CD8-positive, alpha-beta memory T cell (primary cell): ENCODE measurements around the gene SSR4. TPM values are rescaled to one million over a fixed set of nuclear protein-coding genes. Genes with fewer than 3 reads are reported as not detected.

ENCODE experiments used
- CTCF ChIA-PET: fragments of 350-600 bp; sonication (Branson Sonifier 250); formaldehyde crosslinking; loops from one replicate; lab custom pipeline; 2021; ENCODE audit warnings: antibody characterized with exemption; lab: Charles Lee
- POLR2A ChIA-PET: fragments of 350-600 bp; sonication (Branson Sonifier 250); formaldehyde crosslinking; loops from one replicate; lab custom pipeline; 2021; ENCODE audit warnings: antibody characterized with exemption; lab: Charles Lee
- DNase-seq, 5 donors: peaks; one replicate each; pipeline versions ENCODE4 v3.0.0 to v3.0.0-alpha.2; 2020 to 2022; ENCODE audit warnings: mixed read lengths in 1 of 5
- H3K27ac ChIP-seq: one replicate; pipeline ENCODE4 v1.7.0; 2013; ENCODE audit warnings: low read depth, mild to moderate bottlenecking, low read length, moderate library complexity
- H3K27me3 ChIP-seq: 2 replicates; pipeline ENCODE4 v1.7.0; 2013; ENCODE audit warnings: low read length, mild to moderate bottlenecking; ENCODE audit not compliant: insufficient read depth, poor library complexity, severe bottlenecking
- H3K36me3 ChIP-seq: 2 replicates; pipeline ENCODE4 v1.7.0; 2013; ENCODE audit warnings: mild to moderate bottlenecking, low read length, moderate library complexity; ENCODE audit not compliant: insufficient read depth
- H3K4me1 ChIP-seq: 2 replicates; pipeline ENCODE4 v1.7.0; 2013; ENCODE audit warnings: mild to moderate bottlenecking, low read length, moderate library complexity; ENCODE audit not compliant: insufficient read depth
- H3K4me3 ChIP-seq: 2 replicates; pipeline ENCODE4 v1.7.0; 2013; ENCODE audit warnings: mild to moderate bottlenecking, low read length
- H3K9me3 ChIP-seq: 2 replicates; pipeline ENCODE4 v1.7.0; 2013; ENCODE audit warnings: mild to moderate bottlenecking, low read length
- H3K27ac Mint-ChIP-seq, 8 donors: one replicate each; pipeline ENCODE4 v1.8.0; 2020 to 2021; ENCODE audit warnings: mixed read lengths in 8 of 8, mild to moderate bottlenecking in 6 of 8, inconsistent platforms in 3 of 8, moderate library complexity in 3 of 8
- H3K27me3 Mint-ChIP-seq, 2 donors: one replicate each; pipeline ENCODE4 v1.8.0; 2020 to 2021; ENCODE audit warnings: mixed read lengths in 2 of 2, mild to moderate bottlenecking in 1 of 2, moderate library complexity in 1 of 2
- H3K36me3 Mint-ChIP-seq, 3 donors: one replicate each; pipeline ENCODE4 v1.8.0; 2020 to 2021; ENCODE audit warnings: mixed read lengths in 3 of 3, inconsistent platforms in 1 of 3, mild to moderate bottlenecking in 1 of 3
- H3K4me1 Mint-ChIP-seq, 3 donors: one replicate each; pipeline ENCODE4 v1.8.0; 2020 to 2021; ENCODE audit warnings: mixed read lengths in 3 of 3, inconsistent platforms in 1 of 3, mild to moderate bottlenecking in 1 of 3
- H3K4me3 Mint-ChIP-seq, 7 donors: one replicate each; pipeline ENCODE4 v1.8.0; 2020 to 2021; ENCODE audit warnings: mixed read lengths in 7 of 7, mild to moderate bottlenecking in 6 of 7, moderate library complexity in 4 of 7, inconsistent platforms in 2 of 7
- H3K9me3 Mint-ChIP-seq, 5 donors: one replicate each; pipeline ENCODE4 v1.8.0; 2020 to 2022; ENCODE audit warnings: mixed read lengths in 5 of 5, mild to moderate bottlenecking in 3 of 5, moderate library complexity in 2 of 5, inconsistent platforms in 1 of 5
- polyA plus RNA-seq: library from polyadenylated mRNA; unstranded; fragments of 300-500 nt; fragmentation: Illumina TruSeq; gene quantifications from one replicate; pipeline ENCODE4 v1.2.3, GENCODE V29; 2021
- total RNA-seq, 2 experiments: library from RNA; stranded (reverse); gene quantifications; one replicate each; pipeline ENCODE4 v1.2.3, GENCODE V29; 2021

SSR4 gene
- total and polyA plus RNA-seq, 3 experiments from 2014 or later, result 158 to 567 (median 166) TPM

- H3K27ac ChIP-seq, result no peak overlapping the region
- H3K36me3 Mint-ChIP-seq, result peaks cover 0 to 29% (median 0%) of the 10 kb centered on the region in 3 donors
- ChIA-PET CTCF (interaction anchor here (0.9 kb wide), 1 partner anchor 127 kb away, joined by 3 read pairs; no protein-coding TSS in a partner anchor), POLR2A (interaction anchor here (0.7 kb wide), 1 partner anchor 162 kb away, joined by 3 read pairs; no protein-coding TSS in a partner anchor)
- peaks cover 10 to 16% (median 13%) of the 10 kb centered on the region in 3 donors for H3K4me1 Mint-ChIP-seq
- H3K4me3 ChIP-seq, result no peak overlapping the region
- H3K27me3 ChIP-seq, result no peaks in the 10 kb centered on the region
- peaks cover 0 to 7% of the 10 kb centered on the region in 2 donors for H3K27me3 Mint-ChIP-seq
- H3K9me3 Mint-ChIP-seq, result no peaks in the 10 kb centered on the region
- H3K4me3 Mint-ChIP-seq, result no peak overlapping the region
- H3K27ac Mint-ChIP-seq, result no peak overlapping the region
- peaks cover 5% of the 10 kb centered on the region for H3K4me1 ChIP-seq
- H3K9me3 ChIP-seq, result no peaks in the 10 kb centered on the region
- H3K36me3 ChIP-seq, result no peaks in the 10 kb centered on the region
- no peak for DNase-seq
Observed at GRCh38 chrX:153800746-153801145, 6.3 kb downstream of the SSR4 start.

- no peaks in the 10 kb centered on the region for H3K9me3 ChIP-seq
- H3K4me1 ChIP-seq, result no peaks in the 10 kb centered on the region
- H3K4me3 ChIP-seq, result no peak overlapping the region
- H3K9me3 Mint-ChIP-seq, result no peaks in the 10 kb centered on the region
- peaks cover 4 to 7% (median 4%) of the 10 kb centered on the region in 3 donors for H3K4me1 Mint-ChIP-seq
- H3K4me3 Mint-ChIP-seq, result no peak overlapping the region
- POLR2A ChIA-PET, result interaction anchor here (0.6 kb wide), 1 partner anchor 60 kb away, joined by 4 read pairs; no protein-coding TSS in a partner anchor
- CTCF ChIA-PET, result no interaction called here
- H3K36me3 ChIP-seq, result no peaks in the 10 kb centered on the region
- DNase-seq, result no peak
- peak overlapping the region in 1 of 8 donors; percentile 50 for H3K27ac Mint-ChIP-seq
- H3K27me3 Mint-ChIP-seq, result peaks cover 0 to 5% of the 10 kb centered on the region in 2 donors
- H3K27ac ChIP-seq, result no peak overlapping the region
- H3K27me3 ChIP-seq, result no peaks in the 10 kb centered on the region
- peaks cover 0 to 21% (median 0%) of the 10 kb centered on the region in 3 donors for H3K36me3 Mint-ChIP-seq
Observed at GRCh38 chrX:153801669-153802068, 7.2 kb downstream of the SSR4 start.

- H3K27ac ChIP-seq, result no peak overlapping the region
- Mint-ChIP-seq H3K4me1 (peaks cover 0 to 3% (median 0%) of the 10 kb centered on the region in 3 donors), H3K27me3 (peaks cover 0 to 5% of the 10 kb centered on the region in 2 donors), H3K9me3 (no peaks in the 10 kb centered on the region), H3K27ac (no peak overlapping the region), H3K4me3 (no peak overlapping the region), H3K36me3 (peaks cover 0 to 15% (median 0%) of the 10 kb centered on the region in 3 donors)
- ChIA-PET POLR2A (no interaction called here), CTCF (no interaction called here)
- no peak for DNase-seq
- H3K9me3 ChIP-seq, result no peaks in the 10 kb centered on the region
- no peak overlapping the region for H3K4me3 ChIP-seq
- H3K27me3 ChIP-seq, result no peaks in the 10 kb centered on the region
- no peaks in the 10 kb centered on the region for H3K4me1 ChIP-seq
- no peaks in the 10 kb centered on the region for H3K36me3 ChIP-seq
Observed at GRCh38 chrX:153802513-153803045, 8.1 kb downstream of the SSR4 start.

GRCh38 chrX:153803211-153804099, 9.0 kb downstream of the SSR4 start:
- H3K27ac Mint-ChIP-seq, result no peak overlapping the region
- ChIA-PET CTCF (no interaction called here), POLR2A (no interaction called here)
- Histone ChIP-seq H3K4me1 (no peaks in the 10 kb centered on the region), H3K27me3 (no peaks in the 10 kb centered on the region), H3K27ac (no peak overlapping the region), H3K9me3 (no peaks in the 10 kb centered on the region), H3K36me3 (no peaks in the 10 kb centered on the region), H3K4me3 (no peak overlapping the region)
- H3K36me3 Mint-ChIP-seq, result peaks cover 0 to 11% (median 0%) of the 10 kb centered on the region in 3 donors
- no peak overlapping the region for H3K4me3 Mint-ChIP-seq
- DNase-seq, result no peak
- no peaks in the 10 kb centered on the region for H3K4me1 Mint-ChIP-seq
- peaks cover 0 to 7% of the 10 kb centered on the region in 2 donors for H3K27me3 Mint-ChIP-seq
- H3K9me3 Mint-ChIP-seq, result no peaks in the 10 kb centered on the region

- no peaks in the 10 kb centered on the region for H3K27me3 ChIP-seq
- POLR2A ChIA-PET, result no interaction called here
- no peak overlapping the region for H3K27ac ChIP-seq
- peaks cover 0 to 2% (median 0%) of the 10 kb centered on the region in 3 donors for H3K4me1 Mint-ChIP-seq
- no peak overlapping the region for H3K4me3 ChIP-seq
- H3K27ac Mint-ChIP-seq, result no peak overlapping the region
- DNase-seq, result no peak
- H3K36me3 Mint-ChIP-seq, result peaks cover 0 to 4% (median 0%) of the 10 kb centered on the region in 3 donors
- no peaks in the 10 kb centered on the region for H3K9me3 Mint-ChIP-seq
- H3K9me3 ChIP-seq, result no peaks in the 10 kb centered on the region
- CTCF ChIA-PET, result no interaction called here
- H3K4me1 ChIP-seq, result no peaks in the 10 kb centered on the region
- no peaks in the 10 kb centered on the region for H3K36me3 ChIP-seq
- no peak overlapping the region for H3K4me3 Mint-ChIP-seq
- H3K27me3 Mint-ChIP-seq, result peaks cover 0 to 5% of the 10 kb centered on the region in 2 donors
Observed at GRCh38 chrX:153804100-153804595, 9.7 kb downstream of the SSR4 start.

- Mint-ChIP-seq H3K27me3 (peaks cover 0 to 4% of the 10 kb centered on the region in 2 donors), H3K36me3 (peaks cover 0 to 1% (median 0%) of the 10 kb centered on the region in 3 donors), H3K27ac (no peak overlapping the region), H3K4me1 (peaks cover 0 to 2% (median 0%) of the 10 kb centered on the region in 3 donors), H3K9me3 (no peaks in the 10 kb centered on the region), H3K4me3 (no peak overlapping the region)
- Histone ChIP-seq H3K36me3 (no peaks in the 10 kb centered on the region), H3K9me3 (no peaks in the 10 kb centered on the region), H3K4me3 (no peak overlapping the region), H3K27me3 (no peaks in the 10 kb centered on the region), H3K4me1 (no peaks in the 10 kb centered on the region), H3K27ac (no peak overlapping the region)
- ChIA-PET CTCF (no interaction called here), POLR2A (no interaction called here)
- no peak for DNase-seq
Observed at GRCh38 chrX:153804621-153805020, 10.2 kb downstream of the SSR4 start.

GRCh38 chrX:153805436-153805835, 11.0 kb downstream of the SSR4 start:
- no peaks in the 10 kb centered on the region for H3K27me3 ChIP-seq
- Mint-ChIP-seq H3K4me3 (no peak overlapping the region), H3K4me1 (peaks cover 0 to 2% (median 0%) of the 10 kb centered on the region in 3 donors), H3K9me3 (no peaks in the 10 kb centered on the region), H3K36me3 (peaks cover 0 to 1% (median 0%) of the 10 kb centered on the region in 3 donors), H3K27me3 (peaks cover 0 to 6% of the 10 kb centered on the region in 2 donors), H3K27ac (no peak overlapping the region)
- no peaks in the 10 kb centered on the region for H3K36me3 ChIP-seq
- no peak overlapping the region for H3K4me3 ChIP-seq
- H3K4me1 ChIP-seq, result no peaks in the 10 kb centered on the region
- ChIA-PET CTCF (interaction anchor here (1.1 kb wide), 1 partner anchor 41 kb away, joined by 3 read pairs; the partner anchor contains the start of gene PLXNB3), POLR2A (no interaction called here)
- no peak overlapping the region for H3K27ac ChIP-seq
- H3K9me3 ChIP-seq, result no peaks in the 10 kb centered on the region
- DNase-seq, result no peak
